ENCODE results near the gene SDHD. TPM values are rescaled to one million over a fixed set of nuclear protein-coding genes. Genes with fewer than 3 reads are reported as not detected.

SDHD gene
- total RNA-seq, 4 donors from 2014 or later, result 170 to 261 (median 202) TPM

- no peak for DNase-seq
- in situ Hi-C loops (cut with MboI; ENCODE audit: low sequenced_read_pairs in 4 of 4), result no loop called here
- H3K36me3 ChIP-seq, result peaks cover 0 to 42% of the 10 kb centered on the region in 2 donors
Measured at GRCh38 chr11:112097734-112098528, 11.3 kb downstream of the SDHD start.

GRCh38 chr11:112100462-112100861 lies 13.8 kb downstream of the SDHD start:
- H3K36me3 ChIP-seq, result peaks cover 0 to 19% of the 10 kb centered on the region in 2 donors
- H3K27ac ChIP-seq, result peak overlapping the region; percentile 45 to 78 (median 72)
- in situ Hi-C loops (cut with MboI; ENCODE audit: low sequenced_read_pairs in 4 of 4), result no loop called here
- H3K27me3 ChIP-seq, result no peaks in the 10 kb centered on the region
- intact Hi-C loops (cut with DNase I; ENCODE audit: low total_unique reads), result no loop called here
- no peaks in the 10 kb centered on the region for H3K9me3 ChIP-seq
- peak; percentile 43 to 85 for ATAC-seq
- peak in 1 of 2 donors; percentile 31 for DNase-seq
- H3K4me3 ChIP-seq, result no peak overlapping the region
- TF ChIP-seq POLR2A (IDR thresholded peaks at IDR 0.05) (no peak), CTCF (IDR thresholded peaks at IDR 0.05 in 4 of 5, conservative IDR thresholded peaks at IDR 0.05 in 1 of 5) (no peak)
- H3K4me1 ChIP-seq, result peaks cover 6 to 23% of the 10 kb centered on the region in 2 donors

More at GRCh38 chr11:112097734-112098528, 11.3 kb downstream of the SDHD start:
- no peak for TF ChIP-seq CTCF (IDR thresholded peaks at IDR 0.05 in 4 of 5, conservative IDR thresholded peaks at IDR 0.05 in 1 of 5)
- no peak for TF ChIP-seq POLR2A (IDR thresholded peaks at IDR 0.05)
- intact Hi-C loops (cut with DNase I; ENCODE audit: low total_unique reads), result no loop called here
- H3K27ac ChIP-seq, result no peak overlapping the region
- H3K27me3 ChIP-seq, result no peaks in the 10 kb centered on the region
- no peaks in the 10 kb centered on the region for H3K9me3 ChIP-seq
- peaks cover 6 to 23% of the 10 kb centered on the region in 2 donors for H3K4me1 ChIP-seq
- H3K4me3 ChIP-seq, result no peak overlapping the region
- no peak for ATAC-seq

GRCh38 chr11:112103446-112103845 lies 16.8 kb downstream of the SDHD start:
- in situ Hi-C loops (cut with MboI; ENCODE audit: low sequenced_read_pairs in 4 of 4), result no loop called here

GRCh38 chr11:112106070-112106469 lies 19.4 kb downstream of the SDHD start:
- intact Hi-C loops (cut with DNase I; ENCODE audit: low total_unique reads), result no loop called here
- ATAC-seq (no peak), DNase-seq (no peak)
- no peak for TF ChIP-seq CTCF (IDR thresholded peaks at IDR 0.05 in 4 of 5, conservative IDR thresholded peaks at IDR 0.05 in 1 of 5)
- TF ChIP-seq POLR2A (IDR thresholded peaks at IDR 0.05), result no peak
- Histone ChIP-seq H3K27ac (no peak overlapping the region), H3K9me3 (no peaks in the 10 kb centered on the region), H3K4me1 (peaks cover 0 to 3% of the 10 kb centered on the region in 2 donors), H3K27me3 (no peaks in the 10 kb centered on the region), H3K36me3 (no peaks in the 10 kb centered on the region), H3K4me3 (no peak overlapping the region)
- in situ Hi-C loops (cut with MboI; ENCODE audit: low sequenced_read_pairs in 4 of 4), result no loop called here

More at GRCh38 chr11:112103446-112103845, 16.8 kb downstream of the SDHD start:
- intact Hi-C loops (cut with DNase I; ENCODE audit: low total_unique reads), result no loop called here
- no peaks in the 10 kb centered on the region for H3K9me3 ChIP-seq
- no peaks in the 10 kb centered on the region for H3K36me3 ChIP-seq
- H3K4me1 ChIP-seq, result peaks cover 6 to 23% of the 10 kb centered on the region in 2 donors
- ATAC-seq, result no peak
- TF ChIP-seq CTCF (IDR thresholded peaks at IDR 0.05 in 4 of 5, conservative IDR thresholded peaks at IDR 0.05 in 1 of 5) (no peak), POLR2A (IDR thresholded peaks at IDR 0.05) (no peak)
- H3K27me3 ChIP-seq, result no peaks in the 10 kb centered on the region
- no peak overlapping the region for H3K4me3 ChIP-seq
- H3K27ac ChIP-seq, result no peak overlapping the region
- DNase-seq, result no peak
